Measurements from ENCODE around the gene MAPKBP1. TPM values are rescaled to one million over a fixed set of nuclear protein-coding genes. Genes with fewer than 3 reads are reported as not detected.

The MAPKBP1 gene
- total RNA-seq, 4 donors from 2014 or later = 4.2 to 8.4 (median 5.4) TPM

GRCh38 chr15:41791547-41791937, 17.3 kb downstream of the MAPKBP1 start:
- Histone ChIP-seq H3K9me3 (no peaks in the 10 kb centered on the region), H3K4me1 (peaks cover 50% of the 10 kb centered on the region in 2 donors), H3K4me3 (no peak overlapping the region), H3K27ac (peak overlapping the region; percentile 47 to 77 (median 66)), H3K36me3 (no peaks in the 10 kb centered on the region), H3K27me3 (no peaks in the 10 kb centered on the region)
- ATAC-seq (no peak), DNase-seq (no peak)
- intact Hi-C loops (cut with DNase I; ENCODE audit: low total_unique reads) (loop anchor here (2.0 kb wide), 1 partner anchor 17 kb away; the partner anchor contains the start of gene MAPKBP1), in situ Hi-C loops (cut with MboI; ENCODE audit: low sequenced_read_pairs in 4 of 4) (no loop called here)
- TF ChIP-seq CTCF (IDR thresholded peaks at IDR 0.05 in 4 of 5, conservative IDR thresholded peaks at IDR 0.05 in 1 of 5) = no peak
- TF ChIP-seq POLR2A (IDR thresholded peaks at IDR 0.05) = no peak

- intact Hi-C loops (cut with DNase I; ENCODE audit: low total_unique reads) = loop anchor here (2.0 kb wide), 1 partner anchor 17 kb away; the partner anchor contains the start of gene MAPKBP1
- no peaks in the 10 kb centered on the region for H3K9me3 ChIP-seq
- peaks cover 52 to 53% of the 10 kb centered on the region in 2 donors for H3K4me1 ChIP-seq
- ATAC-seq = peak; percentile 77 to 78
- H3K4me3 ChIP-seq = no peak overlapping the region
- no peaks in the 10 kb centered on the region for H3K36me3 ChIP-seq
- no peak for DNase-seq
- no peaks in the 10 kb centered on the region for H3K27me3 ChIP-seq
- in situ Hi-C loops (cut with MboI; ENCODE audit: low sequenced_read_pairs in 4 of 4) = no loop called here
- peak overlapping the region; percentile 47 to 77 (median 66) for H3K27ac ChIP-seq
- TF ChIP-seq CTCF (IDR thresholded peaks at IDR 0.05 in 4 of 5, conservative IDR thresholded peaks at IDR 0.05 in 1 of 5) (no peak), POLR2A (IDR thresholded peaks at IDR 0.05) (no peak)
Observed at GRCh38 chr15:41792000-41792637, 17.8 kb downstream of the MAPKBP1 start.

GRCh38 chr15:41794081-41794480, 19.8 kb downstream of the MAPKBP1 start:
- DNase-seq (no peak), ATAC-seq (no peak)
- Histone ChIP-seq H3K4me1 (peaks cover 45% of the 10 kb centered on the region in 2 donors), H3K27me3 (no peaks in the 10 kb centered on the region), H3K4me3 (no peak overlapping the region), H3K36me3 (no peaks in the 10 kb centered on the region), H3K27ac (no peak overlapping the region), H3K9me3 (no peaks in the 10 kb centered on the region)
- in situ Hi-C loops (cut with MboI; ENCODE audit: low sequenced_read_pairs in 4 of 4) (no loop called here), intact Hi-C loops (cut with DNase I; ENCODE audit: low total_unique reads) (no loop called here)
- TF ChIP-seq POLR2A (IDR thresholded peaks at IDR 0.05) = no peak
- no peak for TF ChIP-seq CTCF (IDR thresholded peaks at IDR 0.05 in 4 of 5, conservative IDR thresholded peaks at IDR 0.05 in 1 of 5)

- peak overlapping the region in 1 of 4 donors; percentile 23 for H3K27ac ChIP-seq
- H3K4me1 ChIP-seq = peaks cover 23 to 24% of the 10 kb centered on the region in 2 donors
- DNase-seq (no peak), ATAC-seq (no peak)
- H3K9me3 ChIP-seq = no peaks in the 10 kb centered on the region
- in situ Hi-C loops (cut with MboI; ENCODE audit: low sequenced_read_pairs in 4 of 4) (no loop called here), intact Hi-C loops (cut with DNase I; ENCODE audit: low total_unique reads) (no loop called here)
- peaks cover 0 to 14% of the 10 kb centered on the region in 2 donors for H3K36me3 ChIP-seq
- H3K27me3 ChIP-seq = no peaks in the 10 kb centered on the region
- H3K4me3 ChIP-seq = no peak overlapping the region
- no peak for TF ChIP-seq CTCF (IDR thresholded peaks at IDR 0.05 in 4 of 5, conservative IDR thresholded peaks at IDR 0.05 in 1 of 5)
- TF ChIP-seq POLR2A (IDR thresholded peaks at IDR 0.05) = no peak
Observed at GRCh38 chr15:41795996-41796856, 21.9 kb downstream of the MAPKBP1 start.
